ENCODE results near the gene MANSC1. TPM values are rescaled to one million over a fixed set of nuclear protein-coding genes. Genes with fewer than 3 reads are reported as not detected.

Gene MANSC1
- total RNA-seq, 1 donor from 2014 or later = 0.79 TPM

- DNase-seq (ENCODE audit: low read depth) = no peak
- H3K27me3 ChIP-seq (ENCODE audit: control insufficient read depth, insufficient read depth, low read length) = no peaks in the 10 kb centered on the region
- peaks cover 1% of the 10 kb centered on the region for H3K36me3 ChIP-seq (ENCODE audit: control insufficient read depth, insufficient read depth, low read length)
- H3K4me3 ChIP-seq (ENCODE audit: low read depth, low read length) = no peak overlapping the region
- no peak for TF ChIP-seq CTCF (IDR thresholded peaks at IDR 0.05; ENCODE audit: insufficient read depth, low read length, severe bottlenecking)
- no peak for FAIRE-seq
Measured at GRCh38 chr12:12367482-12367998, 17.5 kb upstream of the MANSC1 start.

GRCh38 chr12:12366701-12367481 is 16.8 kb upstream of the MANSC1 start:
- Histone ChIP-seq H3K27me3 (ENCODE audit: control insufficient read depth, insufficient read depth, low read length) (no peaks in the 10 kb centered on the region), H3K4me3 (ENCODE audit: low read depth, low read length) (no peak overlapping the region), H3K36me3 (ENCODE audit: control insufficient read depth, insufficient read depth, low read length) (peaks cover 1% of the 10 kb centered on the region)
- FAIRE-seq (no peak), DNase-seq (ENCODE audit: low read depth) (no peak)
- no peak for TF ChIP-seq CTCF (IDR thresholded peaks at IDR 0.05; ENCODE audit: insufficient read depth, low read length, severe bottlenecking)

- Histone ChIP-seq H3K27me3 (ENCODE audit: control insufficient read depth, insufficient read depth, low read length) (no peaks in the 10 kb centered on the region), H3K36me3 (ENCODE audit: control insufficient read depth, insufficient read depth, low read length) (peaks cover 1% of the 10 kb centered on the region), H3K4me3 (ENCODE audit: low read depth, low read length) (no peak overlapping the region)
- TF ChIP-seq CTCF (IDR thresholded peaks at IDR 0.05; ENCODE audit: insufficient read depth, low read length, severe bottlenecking) = no peak
- DNase-seq (ENCODE audit: low read depth) (no peak), FAIRE-seq (no peak)
Measured at GRCh38 chr12:12365931-12366431, 15.9 kb upstream of the MANSC1 start.

GRCh38 chr12:12365446-12365802 is 15.4 kb upstream of the MANSC1 start:
- TF ChIP-seq CTCF (IDR thresholded peaks at IDR 0.05; ENCODE audit: insufficient read depth, low read length, severe bottlenecking) = no peak
- DNase-seq (ENCODE audit: low read depth) (no peak), FAIRE-seq (no peak)
- Histone ChIP-seq H3K27me3 (ENCODE audit: control insufficient read depth, insufficient read depth, low read length) (no peaks in the 10 kb centered on the region), H3K4me3 (ENCODE audit: low read depth, low read length) (no peak overlapping the region), H3K36me3 (ENCODE audit: control insufficient read depth, insufficient read depth, low read length) (peaks cover 1% of the 10 kb centered on the region)

- FAIRE-seq (no peak), DNase-seq (ENCODE audit: low read depth) (no peak)
- TF ChIP-seq CTCF (IDR thresholded peaks at IDR 0.05; ENCODE audit: insufficient read depth, low read length, severe bottlenecking) = no peak
- Histone ChIP-seq H3K36me3 (ENCODE audit: control insufficient read depth, insufficient read depth, low read length) (peaks cover 1% of the 10 kb centered on the region), H3K27me3 (ENCODE audit: control insufficient read depth, insufficient read depth, low read length) (no peaks in the 10 kb centered on the region), H3K4me3 (ENCODE audit: low read depth, low read length) (no peak overlapping the region)
Measured at GRCh38 chr12:12364787-12365445, 14.9 kb upstream of the MANSC1 start.

Data from bronchial epithelial cell (primary cell).